Measurements from ENCODE around the gene CBX5. TPM values are rescaled to one million over a fixed set of nuclear protein-coding genes. Genes with fewer than 3 reads are reported as not detected.

CBX5 gene
- total and polyA plus RNA-seq, 2 donors (not counting 1 experiment from before 2014, with no cell fraction given): 27.7 to 64.0 TPM

DNA sequence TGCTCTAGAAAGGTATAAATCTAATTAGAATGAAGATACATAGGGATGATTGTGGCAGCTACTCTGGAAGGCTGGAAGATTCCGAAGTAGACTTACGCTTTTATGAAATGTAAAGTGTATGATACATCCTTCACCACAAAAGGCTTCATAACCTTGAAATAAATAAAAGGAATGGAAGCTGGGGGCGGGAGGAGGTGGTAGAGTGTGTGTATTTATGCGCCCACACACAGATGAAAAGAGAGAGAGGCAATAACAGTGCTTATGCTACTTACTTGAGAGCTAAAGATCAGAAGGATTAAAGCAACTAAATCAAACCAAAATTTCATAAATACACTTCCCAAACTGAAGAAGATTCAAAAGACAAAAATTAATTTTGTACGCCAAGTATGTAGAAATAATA, 30.4 kb downstream of the CBX5 start:
- no peak for TF ChIP-seq EZH2 (IDR thresholded peaks at IDR 0.05; ENCODE audit: low read length, missing control alignments)
- TF ChIP-seq, protein P1, sequence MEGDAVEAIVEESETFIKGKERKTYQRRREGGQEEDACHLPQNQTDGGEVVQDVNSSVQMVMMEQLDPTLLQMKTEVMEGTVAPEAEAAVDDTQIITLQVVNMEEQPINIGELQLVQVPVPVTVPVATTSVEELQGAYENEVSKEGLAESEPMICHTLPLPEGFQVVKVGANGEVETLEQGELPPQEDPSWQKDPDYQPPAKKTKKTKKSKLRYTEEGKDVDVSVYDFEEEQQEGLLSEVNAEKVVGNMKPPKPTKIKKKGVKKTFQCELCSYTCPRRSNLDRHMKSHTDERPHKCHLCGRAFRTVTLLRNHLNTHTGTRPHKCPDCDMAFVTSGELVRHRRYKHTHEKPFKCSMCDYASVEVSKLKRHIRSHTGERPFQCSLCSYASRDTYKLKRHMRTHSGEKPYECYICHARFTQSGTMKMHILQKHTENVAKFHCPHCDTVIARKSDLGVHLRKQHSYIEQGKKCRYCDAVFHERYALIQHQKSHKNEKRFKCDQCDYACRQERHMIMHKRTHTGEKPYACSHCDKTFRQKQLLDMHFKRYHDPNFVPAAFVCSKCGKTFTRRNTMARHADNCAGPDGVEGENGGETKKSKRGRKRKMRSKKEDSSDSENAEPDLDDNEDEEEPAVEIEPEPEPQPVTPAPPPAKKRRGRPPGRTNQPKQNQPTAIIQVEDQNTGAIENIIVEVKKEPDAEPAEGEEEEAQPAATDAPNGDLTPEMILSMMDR (conservative IDR thresholded peaks at IDR 0.05 in 1 of 2, IDR thresholded peaks at IDR 0.05 in 1 of 2; ENCODE audit: low read depth in 1 of 2, low read length in 2 of 2): no peak
- H3K9ac ChIP-seq (ENCODE audit: insufficient read depth, low read length): no peak overlapping the region
- H3K4me3 ChIP-seq (replicated peaks in 1 of 4; ENCODE audit: control extremely low read depth in 1 of 4, insufficient read depth in 1 of 4, low read depth in 3 of 4, low read length in 4 of 4): no peak overlapping the region
- H3K4me2 ChIP-seq (ENCODE audit: extremely low read depth, insufficient read depth, low read length): no peak overlapping the region
- H3K79me2 ChIP-seq (ENCODE audit: control insufficient read depth, insufficient read depth, low read length): peaks cover 6% of the 10 kb centered on the region
- no peak overlapping the region for H2AFZ ChIP-seq (ENCODE audit: low read length)
- no peaks in the 10 kb centered on the region for H3K36me3 ChIP-seq (ENCODE audit: control insufficient read depth, insufficient read depth, low read length)
- H3K27ac ChIP-seq (ENCODE audit: insufficient read depth, low read length): no peak overlapping the region
- no peaks in the 10 kb centered on the region for H3K4me1 ChIP-seq (ENCODE audit: control insufficient read depth, extremely low read depth, insufficient read depth, low read length)
- no peak for DNase-seq (ENCODE audit: low read depth in 2 of 2)
- H4K20me1 ChIP-seq (ENCODE audit: control insufficient read depth, extremely low read depth, insufficient read depth, low read length): no peaks in the 10 kb centered on the region
- no peaks in the 10 kb centered on the region for H3K27me3 ChIP-seq (ENCODE audit: control insufficient read depth, insufficient read depth, low read length)
- no peaks in the 10 kb centered on the region for H3K9me3 ChIP-seq (ENCODE audit: control insufficient read depth, insufficient read depth, low read depth, low read length)

DNA sequence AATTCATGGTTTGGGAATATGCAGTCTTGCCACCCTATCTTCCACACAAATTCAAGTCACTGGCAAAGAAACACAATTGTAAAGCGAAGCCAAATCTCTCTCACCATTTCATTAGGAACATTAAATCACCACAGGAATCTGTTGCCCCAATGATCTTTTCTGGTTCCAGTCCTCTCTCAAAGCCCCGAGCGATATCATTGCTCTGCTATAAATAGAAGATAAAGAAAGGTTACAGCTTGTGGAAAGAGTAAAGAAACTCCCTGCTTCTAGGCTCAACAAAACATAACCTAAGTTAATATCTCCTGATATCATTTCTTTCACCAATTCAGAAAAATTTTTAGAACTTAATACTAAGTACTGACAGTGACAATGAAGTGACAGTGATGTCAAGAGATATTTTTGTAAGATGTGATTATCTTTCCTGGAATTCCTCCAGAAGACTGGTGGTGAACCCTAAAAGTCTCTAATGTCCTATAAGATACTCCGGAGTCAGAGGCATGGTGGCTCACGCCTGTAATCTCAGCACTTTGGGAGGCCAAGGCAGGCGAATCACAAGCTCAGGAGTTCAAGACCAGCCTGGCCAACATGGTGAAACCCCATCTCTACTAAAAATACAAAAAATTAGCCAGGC, 33.8 kb downstream of the CBX5 start:
- Histone ChIP-seq H3K9ac (ENCODE audit: insufficient read depth, low read length) (no peak overlapping the region), H2AFZ (ENCODE audit: low read length) (no peak overlapping the region), H3K27me3 (ENCODE audit: control insufficient read depth, insufficient read depth, low read length) (no peaks in the 10 kb centered on the region), H3K79me2 (ENCODE audit: control insufficient read depth, insufficient read depth, low read length) (no peaks in the 10 kb centered on the region), H4K20me1 (ENCODE audit: control insufficient read depth, extremely low read depth, insufficient read depth, low read length) (no peaks in the 10 kb centered on the region), H3K36me3 (ENCODE audit: control insufficient read depth, insufficient read depth, low read length) (no peaks in the 10 kb centered on the region), H3K27ac (ENCODE audit: insufficient read depth, low read length) (no peak overlapping the region), H3K4me3 (replicated peaks in 1 of 4; ENCODE audit: control extremely low read depth in 1 of 4, insufficient read depth in 1 of 4, low read depth in 3 of 4, low read length in 4 of 4) (no peak overlapping the region), H3K4me1 (ENCODE audit: control insufficient read depth, extremely low read depth, insufficient read depth, low read length) (no peaks in the 10 kb centered on the region), H3K9me3 (ENCODE audit: control insufficient read depth, insufficient read depth, low read depth, low read length) (no peaks in the 10 kb centered on the region), H3K4me2 (ENCODE audit: extremely low read depth, insufficient read depth, low read length) (no peak overlapping the region)
- no peak for DNase-seq (ENCODE audit: low read depth in 2 of 2)
- TF ChIP-seq EZH2 (IDR thresholded peaks at IDR 0.05; ENCODE audit: low read length, missing control alignments): no peak
- TF ChIP-seq, protein P1 (conservative IDR thresholded peaks at IDR 0.05 in 1 of 2, IDR thresholded peaks at IDR 0.05 in 1 of 2; ENCODE audit: low read depth in 1 of 2, low read length in 2 of 2): no peak

DNA sequence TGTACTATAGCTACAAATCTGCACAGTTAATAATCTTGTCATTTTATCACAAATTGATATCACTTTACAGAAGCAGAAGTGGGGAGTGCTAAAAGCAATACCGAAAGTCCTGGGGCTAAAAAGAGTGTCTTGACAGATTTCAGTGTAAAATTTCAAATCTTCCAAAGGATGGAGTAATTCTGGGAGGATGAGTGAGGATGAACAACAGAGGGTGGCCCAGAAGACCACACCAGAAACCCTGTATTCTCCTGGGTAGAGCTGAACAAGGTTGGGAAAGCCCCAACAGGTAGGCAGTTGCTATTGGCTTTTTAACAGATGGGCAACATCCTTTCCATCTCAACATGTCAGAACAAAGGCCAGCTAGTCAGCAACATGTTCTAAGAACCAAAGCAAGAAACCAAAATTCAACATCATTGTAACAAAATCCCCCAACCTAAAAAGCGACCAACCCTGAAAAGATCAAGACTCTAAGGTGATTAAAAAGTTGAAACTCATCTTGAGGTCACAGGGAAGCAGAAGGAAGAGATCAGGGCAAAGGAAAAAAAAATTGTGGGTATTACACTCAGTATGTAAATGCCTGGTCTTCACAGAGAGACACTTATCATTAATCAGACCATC, 38.8 kb downstream of the CBX5 start:
- Histone ChIP-seq H3K4me1 (ENCODE audit: control insufficient read depth, extremely low read depth, insufficient read depth, low read length) (no peaks in the 10 kb centered on the region), H3K4me2 (ENCODE audit: extremely low read depth, insufficient read depth, low read length) (no peak overlapping the region), H3K36me3 (ENCODE audit: control insufficient read depth, insufficient read depth, low read length) (peaks cover 5% of the 10 kb centered on the region), H3K9me3 (ENCODE audit: control insufficient read depth, insufficient read depth, low read depth, low read length) (no peaks in the 10 kb centered on the region), H4K20me1 (ENCODE audit: control insufficient read depth, extremely low read depth, insufficient read depth, low read length) (no peaks in the 10 kb centered on the region), H3K27ac (ENCODE audit: insufficient read depth, low read length) (no peak overlapping the region), H3K4me3 (replicated peaks in 1 of 4; ENCODE audit: control extremely low read depth in 1 of 4, insufficient read depth in 1 of 4, low read depth in 3 of 4, low read length in 4 of 4) (no peak overlapping the region), H3K9ac (ENCODE audit: insufficient read depth, low read length) (no peak overlapping the region), H3K79me2 (ENCODE audit: control insufficient read depth, insufficient read depth, low read length) (no peaks in the 10 kb centered on the region), H3K27me3 (ENCODE audit: control insufficient read depth, insufficient read depth, low read length) (no peaks in the 10 kb centered on the region), H2AFZ (ENCODE audit: low read length) (no peak overlapping the region)
- no peak for DNase-seq (ENCODE audit: low read depth in 2 of 2)
- TF ChIP-seq, protein P1 (conservative IDR thresholded peaks at IDR 0.05 in 1 of 2, IDR thresholded peaks at IDR 0.05 in 1 of 2; ENCODE audit: low read depth in 1 of 2, low read length in 2 of 2): no peak
- TF ChIP-seq EZH2 (IDR thresholded peaks at IDR 0.05; ENCODE audit: low read length, missing control alignments): no peak
